ENCODE results near the gene RALGPS1.

- TF ChIP-seq EHMT2 (IDR thresholded peaks at IDR 0.05; ENCODE audit: low read depth) (no peak), ZFP36 (IDR thresholded peaks at IDR 0.05; ENCODE audit: borderline replicate concordance, partially characterized antibody) (no peak), POLR2A (IDR thresholded peaks at IDR 0.05; ENCODE audit: low read length) (no peak), JUNB (IDR thresholded peaks at IDR 0.05) (no peak), CTCF (IDR thresholded peaks at IDR 0.05) (no peak)
Measured at GRCh38 chr9:126872516-126872915, 42.1 kb upstream of the RALGPS1 start.

All from A549 (cell line).